A673 (cell line): ENCODE data around the gene SWT1.

Experiments
- EZH2 ChIP-seq: fragments of 200-600 bp; sonication (generic); IDR thresholded peaks from 2 replicates; pipeline ENCODE4 v1.6.1; 2017; ENCODE audit warnings: borderline replicate concordance, low read depth, mild to moderate bottlenecking, mixed read lengths, antibody characterized with exemption, low read length; ENCODE audit not compliant: poor library complexity, severe bottlenecking
- TF ChIP-seq, protein P1 (sequence below): fragments of 300-800, 200-600 bp; sonication (generic); conservative IDR thresholded peaks from 2 replicates; pipeline ENCODE4 v1.5.1; 2017; ENCODE audit warnings: low read depth, mild to moderate bottlenecking, antibody characterized with exemption, low read length, moderate library complexity, mixed read lengths

- TF ChIP-seq, protein P1, sequence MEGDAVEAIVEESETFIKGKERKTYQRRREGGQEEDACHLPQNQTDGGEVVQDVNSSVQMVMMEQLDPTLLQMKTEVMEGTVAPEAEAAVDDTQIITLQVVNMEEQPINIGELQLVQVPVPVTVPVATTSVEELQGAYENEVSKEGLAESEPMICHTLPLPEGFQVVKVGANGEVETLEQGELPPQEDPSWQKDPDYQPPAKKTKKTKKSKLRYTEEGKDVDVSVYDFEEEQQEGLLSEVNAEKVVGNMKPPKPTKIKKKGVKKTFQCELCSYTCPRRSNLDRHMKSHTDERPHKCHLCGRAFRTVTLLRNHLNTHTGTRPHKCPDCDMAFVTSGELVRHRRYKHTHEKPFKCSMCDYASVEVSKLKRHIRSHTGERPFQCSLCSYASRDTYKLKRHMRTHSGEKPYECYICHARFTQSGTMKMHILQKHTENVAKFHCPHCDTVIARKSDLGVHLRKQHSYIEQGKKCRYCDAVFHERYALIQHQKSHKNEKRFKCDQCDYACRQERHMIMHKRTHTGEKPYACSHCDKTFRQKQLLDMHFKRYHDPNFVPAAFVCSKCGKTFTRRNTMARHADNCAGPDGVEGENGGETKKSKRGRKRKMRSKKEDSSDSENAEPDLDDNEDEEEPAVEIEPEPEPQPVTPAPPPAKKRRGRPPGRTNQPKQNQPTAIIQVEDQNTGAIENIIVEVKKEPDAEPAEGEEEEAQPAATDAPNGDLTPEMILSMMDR, result no peak
- no peak for TF ChIP-seq EZH2
These were observed 9.1 kb downstream of the SWT1 start for GRCh38 chr1:185166106-185166505.
